D721Med (cell line): ENCODE results near the gene DUSP22.
"Not testable (repeated sequence)": the region's sequence is repeated elsewhere in the genome, so short reads cannot be mapped to it uniquely, and the experiment has no call there.

Source experiments
- DNase-seq: peaks from one replicate; pipeline ENCODE4 v3.0.0; 2011; ENCODE audit warnings: low spot score; ENCODE audit not compliant: insufficient read length
- FAIRE-seq: peaks from 2 replicates; lab custom pipeline; 2011; peaks lifted over from hg19 to GRCh38; lab: Jason Lieb, UNC
- CTCF ChIP-seq: IDR thresholded peaks from 2 replicates; pipeline ENCODE4 v1.5.1; 2012; ENCODE audit warnings: mild to moderate bottlenecking, control low read depth; ENCODE audit not compliant: insufficient read depth; ENCODE audit errors: missing control alignments

The DUSP22 gene

GRCh38 chr6:285030-285771, 7.1 kb upstream of the DUSP22 start:
- no peak for TF ChIP-seq CTCF
- no peak for FAIRE-seq
- DNase-seq: no peak

- DNase-seq, FAIRE-seq: not testable (repeated sequence)
Measured at GRCh38 chr6:285902-286301, 6.4 kb upstream of the DUSP22 start.

- DNase-seq (no peak), FAIRE-seq (no peak)
- no peak for TF ChIP-seq CTCF
Measured at GRCh38 chr6:286681-287488, 5.4 kb upstream of the DUSP22 start.

GRCh38 chr6:287489-287860, 4.8 kb upstream of the DUSP22 start:
- DNase-seq (no peak), FAIRE-seq (no peak)
- TF ChIP-seq CTCF: no peak

- DNase-seq (no peak), FAIRE-seq (no peak)
- no peak for TF ChIP-seq CTCF
Measured at GRCh38 chr6:288866-289265, 3.4 kb upstream of the DUSP22 start.

GRCh38 chr6:290111-290922, 2.0 kb upstream of the DUSP22 start:
- no peak for DNase-seq
- no peak for TF ChIP-seq CTCF
- FAIRE-seq: no peak

- no peak for TF ChIP-seq CTCF
- FAIRE-seq: no peak
- no peak for DNase-seq
Measured at GRCh38 chr6:291204-291696, 1.0 kb upstream of the DUSP22 start.
